HG03095 (cell line): Measurements from ENCODE around the gene HOXA6.

Experiments
- ATAC-seq: cut with Tn5 transposase; IDR thresholded peaks from one replicate; pipeline ENCODE4 v1.9.1; 2021; ENCODE audit warnings: moderate library complexity; ENCODE audit not compliant: unreplicated experiment

The HOXA6 gene

DNA sequence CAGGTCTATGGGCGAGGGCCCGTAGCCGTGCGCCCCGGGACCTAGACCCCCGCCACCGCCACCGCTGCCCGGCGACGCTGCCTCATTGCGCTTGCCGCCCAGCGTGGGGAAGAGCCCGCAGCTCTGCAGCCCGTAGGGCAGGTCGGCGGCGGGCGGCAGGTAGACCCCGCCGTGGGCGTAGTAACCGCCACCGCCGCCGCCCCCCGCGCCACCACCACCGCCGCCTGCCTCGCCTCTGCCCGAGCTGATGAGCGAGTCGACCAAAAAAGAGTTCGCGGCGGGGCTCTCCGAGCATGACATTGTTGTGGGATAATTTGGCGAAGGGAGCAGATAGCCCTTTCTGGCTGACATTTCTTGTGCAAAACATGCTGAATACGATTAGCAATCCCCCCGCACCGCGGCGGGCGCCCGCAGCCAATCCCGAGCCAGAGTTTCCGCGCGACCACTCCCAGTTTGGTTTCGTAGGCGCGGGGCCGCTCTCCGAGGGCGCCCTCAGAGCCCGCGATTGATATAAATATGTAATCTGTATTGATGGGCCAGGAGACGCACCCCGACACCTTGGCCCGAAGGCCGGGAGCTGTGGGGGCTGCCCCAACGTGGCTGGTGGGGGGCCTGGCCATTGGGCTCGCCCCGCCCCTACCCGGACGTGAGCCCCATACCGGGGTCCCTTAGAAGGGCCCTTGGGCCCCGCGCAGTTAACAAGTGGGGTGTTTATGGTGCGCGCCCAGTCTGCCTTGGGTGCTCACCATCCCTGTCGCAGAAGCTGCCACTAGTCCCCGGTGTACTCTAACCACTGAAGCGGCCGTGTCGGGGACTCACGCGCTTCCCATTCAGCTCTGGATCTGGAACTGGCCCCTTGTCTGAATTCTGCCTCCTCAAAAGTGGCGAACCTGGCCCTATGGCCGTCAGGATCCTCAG is 26.6 kb upstream of the HOXA6 start, which contains the start of gene HOXA10:
Gene HOXA10, minus strand, starts transcription at position 365 of the 918 bp plus-strand sequence. Its CDS starts 14 bp downstream, at position 351.
- ATAC-seq: no peak

DNA sequence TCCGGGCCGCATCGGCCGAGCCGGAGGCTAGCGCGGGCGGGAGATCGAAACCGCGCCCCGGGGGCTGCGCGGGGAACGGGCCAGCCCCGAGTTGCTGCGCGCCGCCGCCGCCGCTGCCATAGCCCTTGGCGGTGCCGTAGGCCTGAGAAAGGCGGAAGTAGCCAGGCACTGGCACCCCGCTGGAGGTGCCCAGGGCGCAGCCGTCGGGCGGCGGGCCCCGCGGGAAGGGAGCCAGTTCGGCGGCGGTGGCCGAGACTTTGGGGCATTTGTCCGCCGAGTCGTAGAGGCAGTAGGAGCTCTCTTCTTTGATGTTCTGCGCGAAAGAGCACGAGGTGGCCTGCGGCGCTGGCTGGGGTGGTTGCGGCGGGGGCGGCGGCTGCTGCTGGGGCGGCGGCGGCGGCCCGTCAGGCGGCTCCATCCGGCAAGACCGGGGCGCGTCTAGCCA is 26.0 kb upstream of the HOXA6 start:
- no peak for ATAC-seq

DNA sequence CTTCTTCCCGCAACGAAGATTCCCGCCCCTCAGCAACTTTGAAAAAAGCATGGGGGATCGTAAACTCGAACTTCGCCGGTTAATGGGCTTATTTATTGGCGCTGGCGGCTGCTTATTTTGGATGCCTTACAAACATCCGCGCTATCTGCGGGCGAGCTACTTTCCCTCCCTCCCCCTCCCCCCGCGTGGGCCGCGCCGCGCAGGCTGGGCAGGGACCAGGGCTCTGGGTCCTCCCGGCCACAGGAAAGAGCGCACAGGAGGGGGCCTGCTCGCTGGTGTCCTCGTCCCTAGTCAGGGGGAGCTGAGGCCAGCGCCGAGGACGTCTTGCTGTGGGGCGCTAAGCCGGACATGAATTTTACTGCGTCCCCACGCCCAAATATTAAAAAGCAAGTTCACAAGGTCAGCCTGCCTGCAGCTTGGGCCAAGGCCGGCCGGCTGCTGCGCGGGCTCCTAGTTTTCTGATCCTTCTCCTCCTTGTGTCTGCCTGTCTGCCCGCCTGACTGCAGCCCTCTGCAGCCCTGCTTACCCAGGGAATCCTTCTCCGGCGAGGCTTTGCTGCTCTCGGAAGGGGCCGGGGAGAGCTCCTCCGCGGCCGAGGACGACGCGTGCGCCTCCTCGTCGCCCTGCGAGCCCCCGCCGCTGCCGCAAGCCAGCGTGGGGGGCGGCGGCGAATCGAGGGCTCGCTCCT is 25.4 kb upstream of the HOXA6 start:
- ATAC-seq: no peak

DNA sequence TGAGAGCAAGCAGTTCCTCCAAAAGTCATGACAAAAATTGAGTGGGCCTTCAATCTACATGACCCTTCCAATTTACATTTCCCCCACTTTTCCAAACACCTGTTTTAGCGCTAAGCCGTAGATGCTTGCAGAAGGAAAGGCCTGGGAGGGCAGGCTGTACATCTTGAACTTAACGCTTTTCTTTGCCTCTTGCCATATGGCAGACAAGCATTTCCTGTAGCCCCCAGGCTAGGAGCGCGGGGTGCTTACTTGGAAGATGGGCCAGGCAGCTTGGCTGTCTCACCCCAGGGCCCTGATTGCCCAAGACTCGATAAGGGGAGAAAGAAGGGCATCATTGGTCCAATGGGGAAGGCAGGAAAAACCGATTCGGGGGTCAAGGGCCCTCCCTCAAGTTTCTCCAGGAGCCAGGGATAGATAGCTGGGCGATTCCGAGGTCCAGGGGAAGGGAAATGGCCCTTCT is 24.8 kb upstream of the HOXA6 start:
- no peak for ATAC-seq

DNA sequence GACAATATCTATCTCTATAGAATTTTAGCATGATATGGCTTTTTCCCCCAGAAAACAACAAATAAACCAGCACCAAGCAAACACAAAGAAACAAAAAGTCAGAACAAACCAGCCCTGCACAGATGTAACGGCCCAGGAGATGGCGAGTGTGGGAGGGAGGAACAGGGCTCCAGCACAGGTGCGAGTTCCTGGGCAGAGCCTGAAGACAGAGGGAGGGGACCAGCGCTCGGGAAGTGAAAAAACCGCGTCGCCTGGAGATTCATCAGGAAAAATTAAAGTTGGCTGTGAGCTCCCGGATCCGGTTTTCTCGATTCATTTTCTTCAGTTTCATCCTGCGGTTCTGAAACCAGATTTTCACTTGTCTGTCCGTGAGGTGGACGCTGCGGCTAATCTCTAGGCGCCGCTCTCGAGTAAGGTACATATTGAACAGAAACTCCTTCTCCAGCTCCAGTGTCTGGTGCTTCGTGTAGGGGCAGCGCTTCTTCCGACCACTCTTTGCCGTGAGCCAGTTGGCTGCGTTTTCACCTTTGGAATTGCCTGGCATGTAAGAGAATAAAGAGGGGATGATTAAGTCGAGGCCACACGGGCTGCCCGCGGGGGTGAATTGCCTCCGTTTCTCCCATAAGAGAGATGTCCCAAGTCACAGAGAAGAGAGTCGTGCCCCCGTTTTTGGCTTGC is 24.2 kb upstream of the HOXA6 start:
- no peak for ATAC-seq

DNA sequence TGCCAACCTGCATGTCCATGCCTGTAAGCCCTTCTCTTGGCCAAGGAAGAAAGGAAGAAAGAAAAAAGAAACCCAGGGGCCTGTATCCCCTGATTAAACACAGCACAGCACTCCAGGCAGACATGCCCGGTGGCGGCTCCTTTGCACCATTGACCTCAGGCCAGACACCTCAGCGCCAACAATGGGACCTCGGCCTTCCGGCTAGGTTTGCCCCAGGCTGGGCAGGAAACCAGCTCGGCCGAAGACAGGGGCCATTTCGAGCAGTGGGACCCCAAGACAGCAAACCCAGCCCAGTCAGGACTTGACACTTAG is 23.7 kb upstream of the HOXA6 start:
- no peak for ATAC-seq

DNA sequence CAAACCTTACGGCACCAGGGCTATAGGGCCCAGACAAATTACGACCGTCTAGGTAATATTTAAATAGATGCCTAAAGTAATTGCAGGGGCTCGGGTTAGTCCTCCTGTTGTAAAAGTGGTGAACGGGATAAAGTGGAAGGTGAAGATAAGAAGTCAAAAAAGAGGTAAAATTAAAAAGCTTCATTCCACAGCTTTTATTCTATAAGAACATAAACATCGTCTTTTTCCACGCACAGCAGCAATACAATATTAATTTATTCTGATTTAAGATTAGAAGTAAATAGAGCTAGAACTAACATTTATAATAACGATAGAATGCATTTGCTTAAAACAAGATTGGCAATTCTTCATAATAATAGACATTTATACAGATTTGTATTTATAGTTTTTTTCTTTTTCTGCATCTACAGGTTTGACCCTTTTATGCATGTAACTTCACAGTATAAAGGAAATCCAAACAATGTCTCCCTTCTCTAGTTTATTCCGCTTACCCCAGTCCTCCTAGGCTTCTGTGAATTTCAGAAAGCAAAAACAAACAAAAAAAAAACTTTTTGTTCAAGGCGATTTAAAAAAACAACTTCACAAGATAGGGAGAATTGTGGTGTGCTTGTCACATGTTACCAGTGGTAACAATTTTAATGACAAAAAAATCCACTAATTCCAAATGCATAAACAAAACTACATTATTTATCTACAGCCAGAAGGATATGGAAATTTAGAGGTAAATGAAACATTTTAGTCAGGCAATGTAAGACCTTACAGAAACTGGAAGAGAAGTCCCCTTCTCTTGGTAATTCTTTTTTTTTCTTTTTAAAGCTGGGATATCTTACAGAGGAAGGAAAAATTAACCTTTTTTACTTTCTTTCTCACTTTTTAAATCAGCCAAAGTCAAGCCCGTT is 23.1 kb upstream of the HOXA6 start:
- no peak for ATAC-seq

DNA sequence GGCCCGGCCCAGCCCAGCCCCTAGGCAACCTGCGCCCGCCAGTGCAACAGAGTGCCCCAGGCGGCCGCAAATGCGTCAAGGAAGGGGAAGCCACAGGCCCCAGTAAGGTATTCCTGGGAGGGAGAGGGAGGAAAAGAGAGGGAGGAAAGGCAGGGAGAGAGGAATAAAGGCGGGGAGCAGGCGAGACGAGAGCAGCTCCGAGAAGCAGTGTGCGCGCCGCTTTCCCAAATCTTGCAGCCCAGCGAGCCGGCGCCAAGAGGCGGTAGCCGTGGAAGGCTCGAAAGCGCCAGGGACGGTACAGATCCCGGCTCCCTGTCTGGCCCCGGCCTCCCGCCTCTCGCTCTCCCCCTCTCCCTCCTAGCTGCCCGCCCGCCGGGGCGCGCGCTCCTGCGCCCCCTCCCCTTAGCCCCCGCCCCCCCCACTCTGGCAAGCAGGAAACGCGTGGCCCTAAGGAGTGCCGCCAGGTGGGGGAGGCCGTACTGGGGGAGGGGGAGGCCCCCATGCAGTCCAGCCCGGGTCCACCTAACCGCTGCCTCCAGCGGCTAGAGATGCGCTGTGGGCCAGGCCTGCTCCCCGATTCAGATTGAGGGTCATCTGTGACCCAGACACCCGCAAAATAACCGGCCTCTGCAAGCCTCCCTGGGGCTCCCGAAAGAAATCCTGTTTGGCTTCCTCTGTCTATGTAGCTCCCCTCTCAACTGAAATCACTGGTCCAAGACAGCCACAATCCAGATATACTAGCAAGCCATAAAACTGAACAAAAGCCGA is 22.3 kb upstream of the HOXA6 start:
- ATAC-seq: no peak

DNA sequence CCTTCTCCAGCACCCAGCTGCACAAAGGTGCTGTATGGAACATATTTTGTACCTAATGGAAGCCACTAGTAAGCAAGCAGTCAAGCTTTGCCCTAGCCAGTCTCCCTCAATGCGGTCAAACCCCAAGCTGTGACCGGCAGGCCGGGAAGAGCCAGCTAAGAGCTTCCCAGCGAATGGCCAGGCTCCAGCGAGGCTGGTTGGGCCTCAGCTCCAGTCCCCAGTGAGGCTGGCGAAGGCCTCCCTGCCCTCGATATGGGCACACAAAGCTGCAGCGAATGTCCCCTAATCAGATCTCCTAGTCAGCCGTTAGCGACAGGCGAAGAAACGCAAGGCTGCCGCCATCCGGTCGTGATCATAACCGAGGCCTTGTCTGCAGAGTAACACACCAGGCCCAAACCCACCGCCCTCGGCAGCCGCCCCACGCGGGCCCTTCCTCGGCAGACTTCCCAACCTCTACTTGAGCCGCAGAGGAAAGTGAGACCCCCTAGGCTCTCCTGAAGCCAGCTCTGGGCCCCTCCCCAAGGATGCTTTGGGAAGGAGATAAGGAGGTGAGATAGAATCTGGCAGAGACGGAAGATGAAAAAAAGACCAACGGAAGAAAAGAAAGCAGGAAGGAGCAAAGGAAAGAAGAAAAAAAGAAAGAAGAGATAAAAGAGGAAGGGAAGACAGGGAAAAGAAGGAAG is 20.8 kb upstream of the HOXA6 start:
- ATAC-seq: no peak

DNA sequence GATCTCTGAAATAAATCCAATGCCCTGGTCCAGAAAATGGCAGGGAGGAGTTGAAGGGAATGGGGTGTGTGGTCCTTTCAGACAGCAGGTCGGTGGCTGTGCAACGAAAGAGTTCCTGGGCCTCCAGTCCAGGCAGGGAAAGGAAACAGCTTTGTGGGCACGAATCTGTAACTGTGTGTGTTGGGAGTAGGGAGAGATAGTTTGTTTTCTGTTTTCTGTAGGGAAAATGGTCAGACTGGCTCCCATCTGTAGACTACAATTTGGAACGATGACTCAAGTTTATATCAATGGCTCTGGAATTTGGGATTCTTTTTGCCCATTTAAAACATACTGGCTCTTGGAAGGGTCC is 20.3 kb upstream of the HOXA6 start:
- ATAC-seq: no peak

DNA sequence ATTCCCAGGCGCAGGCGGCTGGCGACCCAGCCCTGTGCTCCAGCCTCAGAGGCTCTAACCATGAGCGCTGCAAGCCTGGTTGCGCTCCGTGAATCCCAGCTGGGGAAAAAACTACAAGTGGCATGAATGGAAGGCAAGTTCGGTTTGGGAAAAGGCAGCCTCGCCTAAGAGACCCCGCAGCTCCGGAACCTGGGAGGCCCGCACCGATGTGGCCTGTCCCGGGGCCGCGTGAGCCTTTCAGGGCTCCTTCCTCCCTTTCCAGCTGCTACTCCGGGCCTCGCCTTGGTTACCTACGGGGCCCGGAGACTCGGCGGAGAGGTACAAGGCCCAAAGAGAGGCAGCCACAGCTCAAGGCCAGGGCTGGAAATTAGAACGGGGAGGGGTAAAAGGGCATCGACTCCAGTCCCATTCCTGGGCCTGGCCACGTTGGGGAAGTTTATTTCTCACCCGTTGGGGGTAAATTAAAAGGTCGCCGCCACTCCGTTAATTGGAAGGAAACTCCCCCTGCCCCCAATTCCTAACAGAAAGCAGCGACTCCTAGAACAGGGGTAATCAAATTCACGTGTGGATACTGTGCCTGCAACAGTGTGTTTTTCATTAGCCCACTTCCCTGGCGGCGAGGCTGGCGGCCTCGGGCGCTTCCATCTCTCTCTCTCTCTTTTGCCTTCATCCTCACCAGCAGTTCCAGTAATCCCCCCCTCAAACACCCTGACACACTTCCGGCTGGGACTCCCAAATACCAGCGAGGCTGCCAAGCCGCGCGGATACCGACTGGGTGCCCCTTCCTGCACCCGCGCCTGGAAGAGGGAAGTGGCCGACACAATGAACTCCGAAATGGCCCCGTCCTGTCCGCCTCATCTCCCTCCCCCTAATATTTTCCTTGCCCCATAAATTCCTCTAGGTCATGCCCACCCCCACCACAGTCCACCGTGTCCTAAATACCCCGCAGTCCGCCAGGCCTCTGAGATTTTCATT is 19.2 kb upstream of the HOXA6 start:
- no peak for ATAC-seq

DNA sequence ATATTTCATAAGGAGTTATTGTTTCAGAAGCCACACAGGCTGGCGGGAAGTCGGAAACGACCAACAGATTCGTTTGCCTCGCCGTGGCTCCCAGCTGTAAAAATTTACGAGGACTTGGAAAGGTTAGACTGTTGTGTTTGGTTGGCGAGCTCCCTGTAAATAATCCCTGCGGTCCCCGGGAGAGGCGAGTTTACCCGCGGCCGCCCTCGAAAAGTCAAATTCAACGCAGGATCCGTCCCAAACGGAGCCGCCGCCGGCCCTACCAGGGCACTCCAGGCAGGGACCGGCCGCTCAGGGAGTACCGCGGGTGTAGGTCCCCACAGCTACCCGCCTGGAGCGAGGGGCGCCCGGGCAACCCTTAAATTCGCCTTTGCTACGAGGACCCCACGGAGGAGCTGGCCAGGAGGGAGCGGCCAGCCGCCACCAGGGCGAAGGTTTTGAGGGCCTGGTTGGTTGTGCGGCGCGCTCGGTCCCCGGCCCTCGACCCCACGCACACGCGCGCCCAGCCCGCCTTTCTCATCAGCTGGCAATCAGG is 18.5 kb upstream of the HOXA6 start:
- no peak for ATAC-seq

DNA sequence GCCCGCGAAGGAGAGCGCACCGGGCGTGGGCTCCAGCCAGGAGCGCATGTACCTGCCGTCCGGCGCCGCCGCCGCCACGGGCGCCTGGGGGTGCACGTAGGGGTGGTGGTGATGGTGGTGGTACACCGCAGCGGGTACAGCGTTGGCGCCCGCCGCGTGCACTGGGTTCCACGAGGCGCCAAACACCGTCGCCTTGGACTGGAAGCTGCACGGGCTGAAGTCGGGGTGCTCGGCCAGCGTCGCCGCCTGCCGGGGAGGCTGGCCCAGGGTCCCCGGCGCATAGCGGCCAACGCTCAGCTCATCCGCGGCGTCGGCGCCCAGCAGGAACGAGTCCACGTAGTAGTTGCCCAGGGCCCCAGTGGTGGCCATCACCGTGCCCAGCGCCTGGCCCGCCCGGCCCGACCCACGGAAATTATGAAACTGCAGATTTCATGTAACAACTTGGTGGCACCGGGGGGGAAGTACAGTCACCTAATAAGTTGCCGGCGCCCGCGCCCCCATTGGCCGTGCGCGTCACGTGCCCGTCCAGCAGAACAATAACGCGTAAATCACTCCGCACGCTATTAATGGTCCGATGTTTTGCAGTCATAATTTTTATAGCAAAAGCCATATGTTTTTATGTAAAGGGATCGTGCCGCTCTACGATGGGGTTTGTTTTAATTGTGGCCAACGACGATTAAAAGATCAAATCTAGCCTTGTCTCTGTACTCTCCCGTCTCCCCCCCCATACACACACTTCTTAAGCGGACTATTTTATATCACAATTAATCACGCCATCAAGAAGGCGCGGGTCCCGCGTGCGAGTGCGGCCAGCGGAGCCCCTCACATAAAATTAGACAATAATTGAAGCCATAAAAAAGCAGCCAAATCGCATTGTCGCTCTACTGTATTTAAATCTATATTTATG is 17.8 kb upstream of the HOXA6 start, which contains the start of gene HOXA9:
Gene HOXA9, minus strand, starts transcription at position 449 of the 907 bp plus-strand sequence. Its CDS starts 80 bp downstream, at position 369.
- ATAC-seq: no peak

DNA sequence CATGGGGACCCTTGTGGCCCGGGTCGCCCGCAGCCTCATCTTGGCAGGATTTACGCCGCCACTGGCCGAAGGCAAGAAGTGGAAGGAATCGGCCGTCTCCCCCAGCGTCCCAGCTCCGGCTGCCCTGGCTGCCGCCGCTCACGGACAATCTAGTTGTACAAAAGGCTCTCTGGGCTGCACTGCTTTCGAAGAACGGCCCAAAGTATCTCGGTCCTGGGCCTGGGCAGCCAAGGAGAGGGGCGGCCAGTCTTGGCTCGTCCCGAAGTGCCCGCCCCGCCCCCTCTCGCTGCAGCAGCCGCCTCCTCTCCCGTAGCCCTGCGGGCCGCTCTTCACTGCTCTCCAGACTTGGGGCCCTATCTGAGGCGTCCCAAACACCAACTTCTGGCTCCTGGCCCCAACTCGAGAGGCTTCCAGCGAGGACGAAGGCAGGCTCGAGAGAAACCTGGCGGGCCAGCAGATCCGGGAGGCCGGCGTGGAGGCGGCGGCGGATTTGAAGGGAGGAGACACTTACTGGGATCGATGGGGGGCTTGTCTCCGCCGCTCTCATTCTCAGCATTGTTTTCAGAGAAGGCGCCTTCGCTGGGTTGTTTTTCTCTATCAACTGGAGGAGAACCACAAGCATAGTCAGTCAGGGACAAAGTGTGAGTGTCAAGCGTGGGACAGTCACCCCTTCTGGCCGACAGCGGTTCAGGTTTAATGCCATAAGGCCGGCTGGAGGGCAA is 17.0 kb upstream of the HOXA6 start:
- ATAC-seq: no peak

DNA sequence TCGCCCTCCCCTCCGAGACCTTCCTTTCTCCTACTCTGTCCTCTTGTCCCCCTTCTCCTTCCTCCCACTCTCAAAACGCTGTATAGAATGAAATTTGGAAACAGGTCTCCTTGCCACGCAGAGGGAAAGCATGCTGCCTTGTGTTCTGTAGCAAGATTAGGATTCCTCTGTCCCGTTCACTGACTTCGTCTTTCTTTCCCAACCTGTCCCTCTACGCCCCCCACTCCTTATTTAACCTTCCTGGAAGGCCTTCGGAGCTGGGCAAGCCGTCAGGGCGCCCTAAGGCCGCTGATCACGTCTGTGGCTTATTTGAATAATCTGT is 16.4 kb upstream of the HOXA6 start:
- ATAC-seq: no peak

DNA sequence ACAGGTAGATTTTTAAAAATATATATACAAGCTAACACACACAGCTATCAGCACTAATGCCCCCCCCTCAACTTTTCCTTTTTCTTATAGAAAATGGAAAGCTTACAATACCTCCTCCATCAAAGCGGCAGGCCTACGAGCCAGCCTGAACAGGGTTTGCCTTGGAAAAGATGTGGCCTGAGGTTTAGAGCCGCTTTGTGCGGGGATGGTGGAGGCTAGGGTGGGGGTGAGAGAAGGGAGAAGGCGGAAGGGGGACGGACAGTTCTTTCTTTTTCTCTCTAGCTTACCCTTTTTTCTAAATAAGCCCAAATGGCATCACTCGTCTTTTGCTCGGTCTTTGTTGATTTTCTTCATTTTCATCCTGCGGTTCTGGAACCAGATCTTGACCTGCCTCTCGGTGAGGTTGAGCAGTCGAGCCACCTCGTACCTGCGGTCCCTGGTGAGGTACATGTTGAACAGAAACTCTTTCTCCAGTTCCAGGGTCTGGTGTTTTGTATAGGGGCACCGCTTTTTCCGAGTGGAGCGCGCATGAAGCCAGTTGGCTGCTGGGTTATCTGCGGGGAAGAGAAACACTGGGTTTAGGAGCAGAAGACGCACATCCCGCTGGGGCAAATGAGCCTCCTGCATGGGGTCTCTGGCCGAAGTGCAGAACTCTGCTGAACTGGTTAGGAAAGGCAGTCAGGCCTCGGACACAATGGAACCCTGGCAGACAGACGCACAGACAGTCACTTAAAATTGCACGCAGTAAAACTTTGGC is 15.9 kb upstream of the HOXA6 start:
- no peak for ATAC-seq
